Activated CD4-positive, alpha-beta T cell treated with anti-CD3 and anti-CD28 coated beads for 48 hours (primary cell): ENCODE measurements around the gene SCAMP5.

Experiments
- DNase-seq: peaks from one replicate; pipeline ENCODE4 v3.0.0-alpha.2; 2020

Gene SCAMP5

GRCh38 chr15:74977599-74977998 is 17.8 kb upstream of the SCAMP5 start:
- peak; percentile 65 for DNase-seq

- no peak for DNase-seq
Measured at GRCh38 chr15:74978077-74978476, 17.3 kb upstream of the SCAMP5 start.

- DNase-seq, result peak; percentile 80
Measured at GRCh38 chr15:74978503-74978902, 16.9 kb upstream of the SCAMP5 start.

GRCh38 chr15:74982183-74982582 is 13.2 kb upstream of the SCAMP5 start:
- DNase-seq, result no peak

- peak; percentile 78 for DNase-seq
Measured at GRCh38 chr15:74983725-74984231, 11.6 kb upstream of the SCAMP5 start.

- peak; percentile 63 for DNase-seq
Measured at GRCh38 chr15:74988007-74988800, 7.2 kb upstream of the SCAMP5 start.

GRCh38 chr15:74989527-74989926 is 5.8 kb upstream of the SCAMP5 start:
- DNase-seq, result no peak

GRCh38 chr15:74992619-74993018 is 2.7 kb upstream of the SCAMP5 start:
- DNase-seq, result no peak

- DNase-seq, result no peak
Measured at GRCh38 chr15:74994236-74994635, 1.1 kb upstream of the SCAMP5 start.

GRCh38 chr15:74994685-74995084 is 678 bp upstream of the SCAMP5 start:
- DNase-seq, result no peak

- DNase-seq, result no peak
Measured at GRCh38 chr15:74995779-74996765, 709 bp downstream of the SCAMP5 start.

GRCh38 chr15:74997141-74997540 is 1.8 kb downstream of the SCAMP5 start:
- DNase-seq, result no peak

- DNase-seq, result no peak
Measured at GRCh38 chr15:74997543-74997942, 2.2 kb downstream of the SCAMP5 start.

- DNase-seq, result no peak
Measured at GRCh38 chr15:75001310-75001709, 5.9 kb downstream of the SCAMP5 start.

GRCh38 chr15:75002398-75002797 is 7.0 kb downstream of the SCAMP5 start:
- no peak for DNase-seq

- DNase-seq, result no peak
Measured at GRCh38 chr15:75007216-75007615, 11.9 kb downstream of the SCAMP5 start.

GRCh38 chr15:75008221-75008625 is 12.9 kb downstream of the SCAMP5 start:
- DNase-seq, result no peak

- no peak for DNase-seq
Measured at GRCh38 chr15:75008629-75009326, 13.4 kb downstream of the SCAMP5 start.

GRCh38 chr15:75016431-75016830 is 21.1 kb downstream of the SCAMP5 start:
- no peak for DNase-seq

- no peak for DNase-seq
Measured at GRCh38 chr15:75019916-75020315, 24.6 kb downstream of the SCAMP5 start.

GRCh38 chr15:75021341-75021740 is 26.0 kb downstream of the SCAMP5 start:
- DNase-seq, result no peak

GRCh38 chr15:75022783-75023180 is 27.4 kb downstream of the SCAMP5 start:
- no peak for DNase-seq
